Measurements from ENCODE around the gene SPECC1L.

- no peak for TF ChIP-seq CTCF (IDR thresholded peaks at IDR 0.05 in 8 of 11, conservative IDR thresholded peaks at IDR 0.05 in 3 of 11)
- no peak for TF ChIP-seq POLR2A (IDR thresholded peaks at IDR 0.05)
These were observed 14.1 kb downstream of the SPECC1L start for GRCh38 chr22:24284747-24285203.
